CD4-positive, alpha-beta T cell (primary cell): ENCODE data around the gene RXRG. TPM values are rescaled to one million over a fixed set of nuclear protein-coding genes. Genes with fewer than 3 reads are reported as not detected.
A peak's percentile ranks its signal among the peaks of the same experiment; 100 is the strongest.

ENCODE experiments used
- ATAC-seq: fragments of 200-7000 bp; cut with Tn5 transposase; one replicate; pipeline ENCODE4 v1.10.0; 2022; ENCODE audit warnings: mild to moderate bottlenecking; ENCODE audit not compliant: poor library complexity
- CTCF ChIA-PET: fragments of 350-600 bp; sonication (Branson Sonifier 250); formaldehyde crosslinking; loops from one replicate; lab custom pipeline; 2021; ENCODE audit warnings: antibody characterized with exemption, inconsistent platforms; lab: Charles Lee
- POLR2A ChIA-PET: fragments of 350-600 bp; sonication (Branson Sonifier 250); formaldehyde crosslinking; loops from one replicate; lab custom pipeline; 2021; ENCODE audit warnings: antibody characterized with exemption, inconsistent platforms; lab: Charles Lee
- DNase-seq, 14 experiments: peaks; one replicate each; pipeline ENCODE4 v3.0.0-alpha.2; 2013 to 2020; ENCODE audit warnings: mixed read lengths in 2 of 14
- H3K27ac ChIP-seq, 2 donors: one replicate each; pipeline versions ENCODE4 v1.5.1 to v1.7.0; 2013; ENCODE audit warnings: low read length in 2 of 2, low read depth in 1 of 2, mild to moderate bottlenecking in 1 of 2
- H3K27me3 ChIP-seq, 2 experiments: 1 replicate in 1 of 2; 2 replicates in 1 of 2; pipeline versions ENCODE4 v1.6.1 to v1.7.0; 2013; ENCODE audit warnings: low read length in 2 of 2, control low read depth in 1 of 2, mild to moderate bottlenecking in 1 of 2, moderate library complexity in 1 of 2; ENCODE audit not compliant: insufficient read depth in 2 of 2, control insufficient read depth in 1 of 2
- H3K36me3 ChIP-seq: one replicate; pipeline ENCODE4 v1.6.1; 2013; ENCODE audit warnings: low read length, control low read depth; ENCODE audit not compliant: insufficient read depth
- H3K4me1 ChIP-seq: one replicate; pipeline ENCODE4 v1.6.1; 2013; ENCODE audit warnings: low read length, control low read depth; ENCODE audit not compliant: insufficient read depth
- H3K4me3 ChIP-seq: one replicate; pipeline ENCODE4 v1.5.1; 2013; ENCODE audit warnings: mild to moderate bottlenecking, low read length, moderate library complexity
- H3K9me3 ChIP-seq, 2 experiments: 1 replicate in 1 of 2; 2 replicates in 1 of 2; pipeline versions ENCODE4 v1.6.1 to v1.7.0; 2013; ENCODE audit warnings: low read length in 2 of 2, mild to moderate bottlenecking in 2 of 2, control low read depth in 1 of 2, moderate library complexity in 1 of 2; ENCODE audit not compliant: control insufficient read depth in 1 of 2, insufficient read depth in 1 of 2
- H3K27ac Mint-ChIP-seq: one replicate; pipeline ENCODE4 v1.8.0; 2020; ENCODE audit warnings: mixed read lengths
- H3K27me3 Mint-ChIP-seq: one replicate; pipeline ENCODE4 v1.8.0; 2021; ENCODE audit warnings: mixed read lengths
- H3K36me3 Mint-ChIP-seq: one replicate; pipeline ENCODE4 v1.8.0; 2021; ENCODE audit warnings: low read depth, mixed read lengths
- H3K4me1 Mint-ChIP-seq: one replicate; pipeline ENCODE4 v1.8.0; 2021; ENCODE audit warnings: low read depth, mixed read lengths
- H3K4me3 Mint-ChIP-seq: one replicate; pipeline ENCODE4 v1.8.0; 2020; ENCODE audit warnings: mild to moderate bottlenecking, mixed read lengths
- H3K9me3 Mint-ChIP-seq: one replicate; pipeline ENCODE4 v1.8.0; 2020; ENCODE audit warnings: mixed read lengths
- intact Hi-C, 2 experiments: fragments of 100-400 bp; cut with DNase I in 1 of 2; cut with micrococcal nuclease in 1 of 2; formaldehyde crosslinking; loops; one replicate each; pipeline versions ENCODE4 v1.15.1 to v1.9.0; 2023 to 2025; cut with DNase I, micrococcal nuclease
- total RNA-seq, 174 experiments: library from RNA in 2 of 174; stranded (reverse) in 2 of 174; gene quantifications; one replicate each; pipeline ENCODE4 v1.2.3 and lab custom pipeline; 2021 to 2026
- TF ChIP-seq, protein P1 (sequence below): fragments of 200-600 bp; IDR thresholded peaks from one replicate; pipeline ENCODE4 v1.8.0; 2022; ENCODE audit warnings: antibody characterized with exemption, mild to moderate bottlenecking

Gene RXRG
- total RNA-seq, 2 experiments from 2014 or later, result not detected

DNA sequence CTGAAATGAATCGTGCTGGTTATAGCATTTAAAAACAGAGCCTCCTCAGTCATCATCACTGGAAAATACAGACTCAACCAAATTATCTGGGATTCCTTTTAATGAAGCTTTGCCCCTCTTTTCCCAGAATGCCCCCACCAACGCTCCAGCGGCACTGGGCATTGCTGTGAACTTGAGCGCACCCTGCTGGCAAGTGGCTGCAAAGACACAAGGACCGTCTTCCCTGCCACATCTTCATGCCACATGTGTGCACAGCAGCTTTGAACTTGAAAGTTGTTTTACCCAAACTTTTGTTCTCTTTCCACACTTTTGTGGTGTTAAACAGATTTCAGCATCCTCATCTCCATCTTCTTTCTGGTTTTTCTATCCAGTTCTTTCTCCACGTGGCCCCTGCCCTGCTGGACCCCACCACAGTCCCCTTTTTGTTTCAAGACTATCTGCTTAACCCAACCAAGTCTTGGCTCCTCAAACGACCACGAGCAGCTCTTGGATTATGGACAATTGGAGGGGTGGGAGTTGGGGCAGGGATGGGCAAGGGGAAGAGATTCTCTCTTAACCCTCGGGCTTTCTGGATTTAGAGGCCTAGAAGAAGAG is 75.6 kb downstream of the RXRG start:
- Histone ChIP-seq H3K27me3 (peaks cover 25 to 66% of the 10 kb centered on the region in 2 experiments), H3K9me3 (no peaks in the 10 kb centered on the region), H3K4me1 (peaks cover 6% of the 10 kb centered on the region), H3K27ac (no peak overlapping the region), H3K4me3 (no peak overlapping the region), H3K36me3 (no peaks in the 10 kb centered on the region)
- no peak overlapping the region for H3K27ac Mint-ChIP-seq
- H3K4me3 Mint-ChIP-seq, result no peak overlapping the region
- TF ChIP-seq, protein P1, sequence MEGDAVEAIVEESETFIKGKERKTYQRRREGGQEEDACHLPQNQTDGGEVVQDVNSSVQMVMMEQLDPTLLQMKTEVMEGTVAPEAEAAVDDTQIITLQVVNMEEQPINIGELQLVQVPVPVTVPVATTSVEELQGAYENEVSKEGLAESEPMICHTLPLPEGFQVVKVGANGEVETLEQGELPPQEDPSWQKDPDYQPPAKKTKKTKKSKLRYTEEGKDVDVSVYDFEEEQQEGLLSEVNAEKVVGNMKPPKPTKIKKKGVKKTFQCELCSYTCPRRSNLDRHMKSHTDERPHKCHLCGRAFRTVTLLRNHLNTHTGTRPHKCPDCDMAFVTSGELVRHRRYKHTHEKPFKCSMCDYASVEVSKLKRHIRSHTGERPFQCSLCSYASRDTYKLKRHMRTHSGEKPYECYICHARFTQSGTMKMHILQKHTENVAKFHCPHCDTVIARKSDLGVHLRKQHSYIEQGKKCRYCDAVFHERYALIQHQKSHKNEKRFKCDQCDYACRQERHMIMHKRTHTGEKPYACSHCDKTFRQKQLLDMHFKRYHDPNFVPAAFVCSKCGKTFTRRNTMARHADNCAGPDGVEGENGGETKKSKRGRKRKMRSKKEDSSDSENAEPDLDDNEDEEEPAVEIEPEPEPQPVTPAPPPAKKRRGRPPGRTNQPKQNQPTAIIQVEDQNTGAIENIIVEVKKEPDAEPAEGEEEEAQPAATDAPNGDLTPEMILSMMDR, result peak; percentile 88
- H3K27me3 Mint-ChIP-seq, result peaks cover 90% of the 10 kb centered on the region
- ChIA-PET CTCF (no interaction called here), POLR2A (no interaction called here)
- H3K4me1 Mint-ChIP-seq, result no peaks in the 10 kb centered on the region
- intact Hi-C loops, result no loop called here
- H3K9me3 Mint-ChIP-seq, result no peaks in the 10 kb centered on the region
- peak; percentile 61 for ATAC-seq
- DNase-seq, result peak; percentile 24 to 71 (median 42)
- H3K36me3 Mint-ChIP-seq, result no peaks in the 10 kb centered on the region

DNA sequence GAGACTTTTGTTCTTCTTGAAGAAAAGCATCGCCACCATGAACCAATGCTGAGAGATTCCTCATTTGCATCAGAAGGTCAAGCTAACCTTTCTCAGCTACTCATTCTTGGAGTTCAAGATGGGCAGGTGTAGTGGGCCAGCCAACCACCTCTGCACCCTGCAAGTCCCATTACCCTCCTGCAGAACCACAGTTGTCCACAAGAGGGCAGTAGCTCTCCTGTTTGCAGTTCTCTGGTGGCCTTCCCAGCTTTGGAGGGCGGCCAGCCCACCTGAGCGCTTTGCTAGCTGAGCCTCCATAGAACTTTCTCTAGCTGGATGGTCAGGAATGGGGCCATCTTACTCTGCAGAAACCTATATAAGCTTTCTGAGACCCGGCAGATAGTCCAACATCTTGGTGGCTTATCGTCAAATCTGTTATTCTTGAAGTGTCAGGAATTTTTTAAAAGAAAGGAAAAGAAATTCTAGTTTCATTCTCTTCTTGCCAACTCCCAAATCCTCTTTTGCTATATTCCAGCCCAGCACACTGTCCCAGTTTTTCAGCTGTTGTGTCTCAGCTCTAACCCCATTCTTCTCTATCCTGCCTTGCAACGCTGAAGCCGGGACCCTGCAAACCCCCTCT is 77.4 kb downstream of the RXRG start:
- H3K27me3 Mint-ChIP-seq, result peaks cover 79% of the 10 kb centered on the region
- H3K4me3 Mint-ChIP-seq, result no peak overlapping the region
- ChIA-PET CTCF (interaction anchor here (0.6 to 2.1 kb wide), 14 partner anchors 9 to 548 kb away, joined by 3 to 20 read pairs (median 4); no protein-coding TSS in a partner anchor), POLR2A (interaction anchor here (1.3 kb wide), 1 partner anchor 26 kb away, joined by 3 read pairs; no protein-coding TSS in a partner anchor)
- H3K36me3 Mint-ChIP-seq, result no peaks in the 10 kb centered on the region
- TF ChIP-seq, protein P1, result peak; percentile 97
- H3K4me3 ChIP-seq, result no peak overlapping the region
- no peak overlapping the region for H3K27ac ChIP-seq
- ATAC-seq, result peak; percentile 65
- no peaks in the 10 kb centered on the region for H3K4me1 Mint-ChIP-seq
- H3K9me3 Mint-ChIP-seq, result no peaks in the 10 kb centered on the region
- H3K27me3 ChIP-seq, result peaks cover 13 to 48% of the 10 kb centered on the region in 2 experiments
- H3K27ac Mint-ChIP-seq, result no peak overlapping the region
- intact Hi-C loops, result loop anchor here in 1 of 2 experiments (1.0 kb wide), 1 partner anchor 226 kb away; no protein-coding TSS in a partner anchor
- no peaks in the 10 kb centered on the region for H3K9me3 ChIP-seq
- H3K4me1 ChIP-seq, result peaks cover 6% of the 10 kb centered on the region
- peak; percentile 59 to 84 (median 74) for DNase-seq
- no peaks in the 10 kb centered on the region for H3K36me3 ChIP-seq

DNA sequence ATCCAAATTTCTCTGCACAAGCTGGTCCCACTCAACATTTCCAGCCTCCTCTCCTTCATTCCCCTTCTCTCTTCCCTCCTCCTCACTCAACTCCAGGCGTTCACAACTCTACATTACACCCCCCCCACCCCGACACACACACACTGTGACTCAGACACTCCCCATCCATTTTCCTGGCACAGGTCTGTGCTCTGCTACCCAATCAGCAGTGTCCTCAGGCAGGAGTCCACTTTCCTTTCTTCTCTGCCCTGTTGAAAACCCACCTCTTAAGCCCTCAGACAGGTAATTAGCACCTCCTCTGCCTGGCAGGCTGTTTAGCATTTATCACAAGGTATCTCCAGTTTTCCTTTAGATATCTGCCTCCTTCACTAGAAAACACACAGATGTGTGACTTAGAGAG is 79.6 kb downstream of the RXRG start:
- Histone ChIP-seq H3K4me1 (peaks cover 6% of the 10 kb centered on the region), H3K27me3 (peaks cover 19 to 47% of the 10 kb centered on the region in 2 experiments), H3K4me3 (no peak overlapping the region), H3K27ac (no peak overlapping the region), H3K9me3 (no peaks in the 10 kb centered on the region), H3K36me3 (no peaks in the 10 kb centered on the region)
- ATAC-seq, result no peak
- Mint-ChIP-seq H3K4me3 (no peak overlapping the region), H3K27me3 (peaks cover 77% of the 10 kb centered on the region), H3K9me3 (no peaks in the 10 kb centered on the region), H3K4me1 (no peaks in the 10 kb centered on the region), H3K36me3 (no peaks in the 10 kb centered on the region), H3K27ac (no peak overlapping the region)
- TF ChIP-seq, protein P1, result no peak
- CTCF ChIA-PET, result no interaction called here
- DNase-seq, result no peak
- POLR2A ChIA-PET, result no interaction called here
- intact Hi-C loops, result no loop called here
